HepG2 (cell line): Measurements from ENCODE around the gene ARMC3.

Source experiments
- ARNTL ChIP-seq: sonication (generic); formaldehyde crosslinking; IDR thresholded peaks from 2 replicates; pipeline ENCODE4 v1.4.0; 2020; ENCODE audit warnings: mild to moderate bottlenecking, missing genetic modification reagents
- GATAD2A ChIP-seq: IDR thresholded peaks from 2 replicates; pipeline ENCODE4 v1.6.1; 2016
- JUND ChIP-seq: sonication (generic); formaldehyde crosslinking; IDR thresholded peaks from 2 replicates; pipeline ENCODE4 v1.8.0; 2022; ENCODE audit warnings: mild to moderate bottlenecking, missing genetic modification reagents
- MZF1 ChIP-seq: sonication (generic); formaldehyde crosslinking; IDR thresholded peaks from 2 replicates; pipeline ENCODE4 v1.8.1; 2023; ENCODE audit warnings: mild to moderate bottlenecking, missing genetic modification reagents, borderline replicate concordance
- NFYB ChIP-seq: sonication (generic); formaldehyde crosslinking; IDR thresholded peaks from 2 replicates; pipeline ENCODE4 v1.4.0; 2020; ENCODE audit warnings: missing genetic modification reagents
- RFX5 ChIP-seq: IDR thresholded peaks from 2 replicates; pipeline ENCODE4 v1.6.1; 2011; ENCODE audit warnings: low read depth, low read length, improper control_type of control experiment
- ZNF317 ChIP-seq: sonication (generic); formaldehyde crosslinking; IDR thresholded peaks from 2 replicates; pipeline ENCODE4 v1.5.0; 2020; ENCODE audit warnings: mild to moderate bottlenecking, missing genetic modification reagents
- TF ChIP-seq, protein P1 (sequence below): sonication (generic); formaldehyde crosslinking; IDR thresholded peaks from 2 replicates; pipeline ENCODE4 v1.5.0; 2020; ENCODE audit warnings: mild to moderate bottlenecking, missing genetic modification reagents, moderate library complexity

DNA sequence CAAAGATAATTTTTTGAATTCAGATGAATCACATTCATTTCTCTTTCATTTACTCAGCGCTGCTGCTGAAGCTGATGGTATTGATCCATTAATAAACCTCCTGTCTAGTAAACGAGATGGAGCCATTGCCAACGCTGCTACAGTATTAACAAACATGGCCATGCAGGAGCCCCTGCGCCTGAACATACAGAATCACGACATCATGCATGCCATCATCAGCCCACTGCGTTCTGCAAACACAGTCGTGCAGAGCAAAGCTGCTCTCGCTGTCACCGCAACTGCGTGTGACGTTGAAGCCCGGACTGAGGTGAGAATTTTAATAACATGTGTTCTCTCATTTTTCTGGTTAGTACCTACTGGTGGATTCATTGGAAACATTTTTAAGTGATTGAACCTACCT lies 70.2 kb downstream of the ARMC3 start:
- TF ChIP-seq RFX5 = no peak
- TF ChIP-seq JUND (CRISPR knock-in tag) = no peak
- TF ChIP-seq, protein P1, sequence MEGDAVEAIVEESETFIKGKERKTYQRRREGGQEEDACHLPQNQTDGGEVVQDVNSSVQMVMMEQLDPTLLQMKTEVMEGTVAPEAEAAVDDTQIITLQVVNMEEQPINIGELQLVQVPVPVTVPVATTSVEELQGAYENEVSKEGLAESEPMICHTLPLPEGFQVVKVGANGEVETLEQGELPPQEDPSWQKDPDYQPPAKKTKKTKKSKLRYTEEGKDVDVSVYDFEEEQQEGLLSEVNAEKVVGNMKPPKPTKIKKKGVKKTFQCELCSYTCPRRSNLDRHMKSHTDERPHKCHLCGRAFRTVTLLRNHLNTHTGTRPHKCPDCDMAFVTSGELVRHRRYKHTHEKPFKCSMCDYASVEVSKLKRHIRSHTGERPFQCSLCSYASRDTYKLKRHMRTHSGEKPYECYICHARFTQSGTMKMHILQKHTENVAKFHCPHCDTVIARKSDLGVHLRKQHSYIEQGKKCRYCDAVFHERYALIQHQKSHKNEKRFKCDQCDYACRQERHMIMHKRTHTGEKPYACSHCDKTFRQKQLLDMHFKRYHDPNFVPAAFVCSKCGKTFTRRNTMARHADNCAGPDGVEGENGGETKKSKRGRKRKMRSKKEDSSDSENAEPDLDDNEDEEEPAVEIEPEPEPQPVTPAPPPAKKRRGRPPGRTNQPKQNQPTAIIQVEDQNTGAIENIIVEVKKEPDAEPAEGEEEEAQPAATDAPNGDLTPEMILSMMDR (CRISPR knock-in tag) = no peak
- no peak for TF ChIP-seq NFYB (CRISPR knock-in tag)
- no peak for TF ChIP-seq MZF1 (CRISPR knock-in tag)
- no peak for TF ChIP-seq GATAD2A (CRISPR knock-in tag)
- TF ChIP-seq ZNF317 = no peak
- TF ChIP-seq ARNTL = no peak
